ENCODE measurements around the gene S1PR4.

- TF ChIP-seq CTCF (conservative IDR thresholded peaks at IDR 0.05 in 1 of 2, IDR thresholded peaks at IDR 0.05 in 1 of 2; ENCODE audit: low read depth in 1 of 2, low read length in 2 of 2) (peak; percentile 92 to 94), EZH2 (IDR thresholded peaks at IDR 0.05; ENCODE audit: low read length, missing control alignments) (no peak)
These were observed 15.2 kb upstream of the S1PR4 start for GRCh38 chr19:3163230-3163886.

Measured in fibroblast of lung (primary cell).